ENCODE data around the gene OAT.

The OAT gene

DNA sequence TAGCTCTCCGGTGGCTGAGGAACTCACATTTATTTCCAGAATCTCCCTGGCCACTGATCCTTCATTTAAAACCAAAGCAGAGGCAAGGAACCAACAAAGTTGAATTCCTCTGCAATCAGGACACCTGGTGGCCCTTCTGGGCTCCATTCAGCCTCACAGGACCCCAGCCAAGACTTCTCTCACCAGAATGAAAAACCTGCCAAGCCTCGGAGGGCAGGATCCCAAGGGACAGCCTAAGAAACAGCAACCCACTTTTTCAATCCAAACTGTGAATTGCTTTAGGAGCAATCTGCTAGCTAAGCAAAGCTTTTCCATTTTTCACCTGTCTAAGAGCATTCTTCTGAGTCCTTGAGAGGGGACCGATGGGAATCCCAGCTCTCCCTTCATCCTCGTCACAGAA, 34.6 kb downstream of the OAT start:
- Histone ChIP-seq H3K9me3 (ENCODE audit: control insufficient read depth, low read length) (no peaks in the 10 kb centered on the region), H3K4me3 (ENCODE audit: low read length) (no peak overlapping the region), H3K27me3 (replicated peaks; ENCODE audit: control insufficient read depth, insufficient read depth, low read length) (peaks cover 29% of the 10 kb centered on the region), H3K9ac (ENCODE audit: low read length) (no peak overlapping the region), H3K36me3 (ENCODE audit: control insufficient read depth, insufficient read depth, low read length, severe bottlenecking) (no peaks in the 10 kb centered on the region), H3K4me1 (ENCODE audit: control insufficient read depth, insufficient read depth, low read length) (peaks cover 3% of the 10 kb centered on the region)
- DNase-seq (ENCODE audit: low read depth), result peak; percentile 13

DNA sequence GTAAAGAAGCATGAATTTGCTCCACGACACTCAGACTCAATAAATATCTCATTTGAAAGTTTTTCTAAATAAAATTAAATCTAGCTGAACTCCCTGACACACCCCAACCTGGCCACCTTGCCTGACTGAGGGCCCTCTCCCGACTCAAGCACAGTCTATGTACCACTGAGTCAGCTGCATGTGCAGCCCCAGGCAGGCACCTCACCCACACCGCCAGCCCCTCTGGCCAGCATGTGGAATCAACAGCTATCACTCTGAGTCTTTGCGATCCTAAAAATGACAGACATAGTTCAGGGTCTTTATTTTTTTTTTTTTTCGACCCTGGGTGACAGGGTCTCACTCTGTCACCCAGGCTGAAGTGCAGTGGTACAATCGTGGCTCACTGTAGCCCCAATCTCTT, 35.2 kb downstream of the OAT start:
- Histone ChIP-seq H3K27me3 (replicated peaks; ENCODE audit: control insufficient read depth, insufficient read depth, low read length) (peaks cover 32% of the 10 kb centered on the region), H3K36me3 (ENCODE audit: control insufficient read depth, insufficient read depth, low read length, severe bottlenecking) (no peaks in the 10 kb centered on the region), H3K9ac (ENCODE audit: low read length) (no peak overlapping the region), H3K4me1 (ENCODE audit: control insufficient read depth, insufficient read depth, low read length) (no peaks in the 10 kb centered on the region), H3K4me3 (ENCODE audit: low read length) (no peak overlapping the region), H3K9me3 (ENCODE audit: control insufficient read depth, low read length) (no peaks in the 10 kb centered on the region)
- no peak for DNase-seq (ENCODE audit: low read depth)

DNA sequence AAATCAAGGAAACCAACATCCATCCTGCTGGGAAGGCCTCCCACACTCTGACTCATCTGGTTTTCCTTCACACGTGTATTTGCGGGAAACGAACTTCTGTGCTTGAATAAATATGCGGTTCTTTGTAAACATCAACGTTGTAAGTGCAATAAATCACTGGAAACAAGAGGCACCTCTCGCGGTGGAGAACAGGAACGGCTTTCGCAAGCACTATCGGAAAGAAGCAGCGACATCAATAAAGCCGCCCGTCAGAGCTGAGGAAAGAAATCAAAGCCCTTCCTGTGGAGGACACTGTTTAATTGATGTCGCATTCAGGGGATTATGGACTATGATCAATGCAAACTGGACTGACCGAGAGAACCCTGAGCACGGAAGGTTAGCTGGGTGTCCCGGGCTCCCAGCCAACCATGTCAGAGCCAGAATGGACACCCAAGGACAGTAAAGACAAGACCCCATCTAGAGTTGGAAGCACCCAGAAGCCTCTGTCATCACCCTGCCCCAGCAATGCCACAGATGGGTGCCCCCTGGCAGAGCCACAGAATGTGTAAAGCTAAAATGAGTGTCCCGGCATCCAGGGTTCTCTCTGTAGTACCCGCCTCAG, 37.6 kb downstream of the OAT start:
- no peaks in the 10 kb centered on the region for H3K9me3 ChIP-seq (ENCODE audit: control insufficient read depth, low read length)
- H3K36me3 ChIP-seq (ENCODE audit: control insufficient read depth, insufficient read depth, low read length, severe bottlenecking), result no peaks in the 10 kb centered on the region
- H3K4me1 ChIP-seq (ENCODE audit: control insufficient read depth, insufficient read depth, low read length), result no peaks in the 10 kb centered on the region
- no peak overlapping the region for H3K4me3 ChIP-seq (ENCODE audit: low read length)
- no peak overlapping the region for H3K9ac ChIP-seq (ENCODE audit: low read length)
- H3K27me3 ChIP-seq (replicated peaks; ENCODE audit: control insufficient read depth, insufficient read depth, low read length), result peaks cover 47% of the 10 kb centered on the region
- no peak for DNase-seq (ENCODE audit: low read depth)

DNA sequence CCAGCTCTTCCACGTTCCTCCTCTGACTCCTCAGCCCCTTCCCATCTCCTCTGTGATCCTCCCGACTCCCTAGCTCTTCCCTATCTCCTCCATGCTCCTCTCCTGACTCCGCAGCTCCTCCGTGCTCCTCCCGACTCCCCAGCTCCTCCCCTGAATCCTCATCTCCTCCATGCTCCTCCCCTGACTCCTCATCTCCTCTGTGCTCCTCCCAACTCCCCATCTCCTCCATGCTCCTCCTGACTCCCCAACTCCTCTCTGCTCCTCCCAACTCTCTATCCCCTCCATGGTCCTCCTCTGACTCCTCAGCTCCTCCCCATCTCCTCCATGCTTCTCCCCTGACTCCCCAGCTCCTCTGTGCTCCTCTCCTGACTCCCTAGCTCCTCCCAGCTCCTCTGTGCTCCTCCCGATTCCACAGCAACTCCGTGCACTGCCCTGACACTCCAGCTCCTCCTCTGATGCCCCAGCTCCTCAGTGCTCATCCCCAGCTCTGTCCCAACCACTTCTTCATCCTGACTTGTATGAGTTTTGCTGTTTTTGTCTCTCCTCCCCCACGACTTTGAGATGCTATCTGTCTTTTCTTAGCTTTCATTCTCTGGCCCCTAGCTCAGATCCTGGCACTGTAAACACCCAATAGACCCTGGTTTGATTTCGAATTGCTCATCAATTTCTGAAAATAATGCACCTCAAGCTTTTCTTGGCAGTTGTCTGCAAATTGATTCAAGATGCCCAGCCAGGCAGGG, 38.3 kb downstream of the OAT start:
- Histone ChIP-seq H3K9me3 (ENCODE audit: control insufficient read depth, low read length) (no peaks in the 10 kb centered on the region), H3K4me1 (ENCODE audit: control insufficient read depth, insufficient read depth, low read length) (no peaks in the 10 kb centered on the region), H3K27me3 (replicated peaks; ENCODE audit: control insufficient read depth, insufficient read depth, low read length) (peaks cover 47% of the 10 kb centered on the region), H3K36me3 (ENCODE audit: control insufficient read depth, insufficient read depth, low read length, severe bottlenecking) (no peaks in the 10 kb centered on the region), H3K4me3 (ENCODE audit: low read length) (no peak overlapping the region), H3K9ac (ENCODE audit: low read length) (no peak overlapping the region)
- DNase-seq (ENCODE audit: low read depth), result no peak

DNA sequence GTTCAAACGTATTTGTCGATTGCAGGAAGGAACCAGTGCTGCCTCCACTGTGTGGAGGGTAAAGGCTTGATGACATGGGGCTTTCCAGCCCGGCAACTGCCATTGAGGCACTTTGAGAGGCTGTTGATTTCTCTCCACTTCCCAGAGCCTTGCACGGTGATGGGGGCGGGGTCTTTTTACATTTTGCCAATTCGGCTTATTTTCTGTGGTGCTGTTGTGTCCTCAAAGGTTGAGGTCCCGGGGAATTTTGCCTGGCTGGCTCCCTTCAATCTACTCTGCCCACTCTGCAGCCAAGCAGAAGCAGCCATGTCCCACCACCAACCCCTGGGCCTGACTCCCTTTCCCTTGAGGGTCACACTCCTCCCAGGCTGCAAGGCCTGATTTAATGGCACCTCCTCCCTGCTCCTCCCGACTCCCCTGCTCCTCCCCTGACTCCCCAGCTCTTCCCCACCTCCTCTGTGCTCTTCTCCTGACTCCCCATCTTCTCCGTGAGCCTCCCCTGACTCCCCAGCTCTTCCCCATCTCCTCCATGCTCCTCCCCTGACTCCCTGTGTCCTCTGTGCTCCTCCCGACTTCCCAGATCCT, 39.0 kb downstream of the OAT start:
- H3K9ac ChIP-seq (ENCODE audit: low read length), result no peak overlapping the region
- H3K27me3 ChIP-seq (replicated peaks; ENCODE audit: control insufficient read depth, insufficient read depth, low read length), result peaks cover 48% of the 10 kb centered on the region
- H3K4me1 ChIP-seq (ENCODE audit: control insufficient read depth, insufficient read depth, low read length), result no peaks in the 10 kb centered on the region
- no peaks in the 10 kb centered on the region for H3K9me3 ChIP-seq (ENCODE audit: control insufficient read depth, low read length)
- H3K36me3 ChIP-seq (ENCODE audit: control insufficient read depth, insufficient read depth, low read length, severe bottlenecking), result no peaks in the 10 kb centered on the region
- no peak for DNase-seq (ENCODE audit: low read depth)
- no peak overlapping the region for H3K4me3 ChIP-seq (ENCODE audit: low read length)

DNA sequence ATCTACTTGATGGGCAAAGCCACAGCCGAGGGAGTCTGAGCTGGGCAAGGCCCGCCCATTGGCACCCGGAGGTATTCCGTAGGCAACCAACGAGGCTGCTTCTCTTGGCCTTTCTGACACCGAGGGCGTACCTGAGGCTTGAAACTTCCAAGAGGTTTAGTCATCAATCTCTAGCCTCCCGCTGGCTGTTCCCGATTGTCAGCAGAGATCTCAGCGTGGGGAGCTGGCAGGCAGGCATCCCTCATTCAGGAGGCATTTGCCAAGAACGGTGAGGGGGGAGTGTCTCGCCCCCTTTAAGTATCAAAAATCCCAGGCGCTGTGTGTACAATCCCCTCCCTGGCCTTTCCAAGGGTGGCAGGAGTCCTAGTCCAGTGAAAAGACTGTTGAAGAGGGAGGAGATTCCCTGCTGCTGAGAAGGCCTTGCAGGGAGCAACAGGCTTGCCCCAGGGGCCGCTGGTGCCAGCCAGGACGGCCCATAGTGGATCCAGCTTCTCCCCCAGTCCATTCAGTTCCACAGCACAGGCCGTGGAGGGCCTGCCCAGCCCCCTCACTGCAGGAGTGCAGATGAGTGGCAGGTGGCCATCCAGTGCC, 39.7 kb downstream of the OAT start:
- H3K9ac ChIP-seq (ENCODE audit: low read length), result no peak overlapping the region
- peaks cover 53% of the 10 kb centered on the region for H3K27me3 ChIP-seq (replicated peaks; ENCODE audit: control insufficient read depth, insufficient read depth, low read length)
- no peak overlapping the region for H3K4me3 ChIP-seq (ENCODE audit: low read length)
- H3K9me3 ChIP-seq (ENCODE audit: control insufficient read depth, low read length), result no peaks in the 10 kb centered on the region
- H3K36me3 ChIP-seq (ENCODE audit: control insufficient read depth, insufficient read depth, low read length, severe bottlenecking), result no peaks in the 10 kb centered on the region
- no peaks in the 10 kb centered on the region for H3K4me1 ChIP-seq (ENCODE audit: control insufficient read depth, insufficient read depth, low read length)
- DNase-seq (ENCODE audit: low read depth), result no peak

DNA sequence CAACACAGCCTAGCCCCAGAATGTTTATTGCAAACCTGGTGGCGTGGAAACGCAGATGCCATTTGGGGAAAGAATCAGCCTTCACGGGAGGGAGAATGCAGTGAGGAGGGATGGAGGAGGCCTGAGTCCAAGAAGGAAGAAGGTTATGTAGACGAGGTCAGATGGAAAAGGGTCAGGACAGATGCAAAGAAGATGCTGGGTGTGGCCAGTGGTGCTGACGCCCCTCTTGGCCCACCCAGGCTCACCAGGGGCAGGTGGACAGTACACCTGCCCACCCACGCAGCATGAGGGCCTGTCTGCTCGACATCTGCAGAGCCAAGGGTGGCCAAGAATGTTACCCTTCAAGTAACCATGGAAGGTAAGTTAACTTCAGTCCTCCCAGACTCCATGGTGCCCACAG, 40.5 kb downstream of the OAT start:
- H3K27me3 ChIP-seq (replicated peaks; ENCODE audit: control insufficient read depth, insufficient read depth, low read length), result peaks cover 54% of the 10 kb centered on the region
- DNase-seq (ENCODE audit: low read depth), result no peak
- H3K36me3 ChIP-seq (ENCODE audit: control insufficient read depth, insufficient read depth, low read length, severe bottlenecking), result no peaks in the 10 kb centered on the region
- H3K9me3 ChIP-seq (ENCODE audit: control insufficient read depth, low read length), result no peaks in the 10 kb centered on the region
- no peak overlapping the region for H3K4me3 ChIP-seq (ENCODE audit: low read length)
- H3K4me1 ChIP-seq (ENCODE audit: control insufficient read depth, insufficient read depth, low read length), result no peaks in the 10 kb centered on the region
- no peak overlapping the region for H3K9ac ChIP-seq (ENCODE audit: low read length)

DNA sequence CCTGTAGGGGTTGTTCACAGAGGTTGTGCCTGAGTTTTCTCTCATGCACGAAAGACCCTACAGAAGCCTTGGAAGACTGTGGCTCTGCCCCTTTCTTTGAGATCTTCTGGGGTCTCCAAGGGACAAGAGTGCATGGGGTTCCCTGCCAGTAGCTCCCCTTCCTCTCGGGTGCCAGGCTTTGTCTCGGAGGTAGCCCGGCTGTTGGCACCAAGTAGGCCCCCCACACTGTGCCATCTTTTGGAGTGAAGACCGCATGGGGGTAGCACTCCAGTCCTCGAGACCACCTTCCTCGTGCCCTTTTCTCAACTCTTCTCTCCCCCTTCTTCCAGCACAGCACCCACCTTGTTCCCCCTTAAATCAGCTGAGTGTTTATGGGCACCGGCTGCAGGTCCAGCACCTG, 41.6 kb downstream of the OAT start:
- DNase-seq (ENCODE audit: low read depth), result no peak
- Histone ChIP-seq H3K9ac (ENCODE audit: low read length) (no peak overlapping the region), H3K27me3 (replicated peaks; ENCODE audit: control insufficient read depth, insufficient read depth, low read length) (peaks cover 65% of the 10 kb centered on the region), H3K4me3 (ENCODE audit: low read length) (no peak overlapping the region), H3K36me3 (ENCODE audit: control insufficient read depth, insufficient read depth, low read length, severe bottlenecking) (no peaks in the 10 kb centered on the region), H3K9me3 (ENCODE audit: control insufficient read depth, low read length) (no peaks in the 10 kb centered on the region), H3K4me1 (ENCODE audit: control insufficient read depth, insufficient read depth, low read length) (no peaks in the 10 kb centered on the region)

DNA sequence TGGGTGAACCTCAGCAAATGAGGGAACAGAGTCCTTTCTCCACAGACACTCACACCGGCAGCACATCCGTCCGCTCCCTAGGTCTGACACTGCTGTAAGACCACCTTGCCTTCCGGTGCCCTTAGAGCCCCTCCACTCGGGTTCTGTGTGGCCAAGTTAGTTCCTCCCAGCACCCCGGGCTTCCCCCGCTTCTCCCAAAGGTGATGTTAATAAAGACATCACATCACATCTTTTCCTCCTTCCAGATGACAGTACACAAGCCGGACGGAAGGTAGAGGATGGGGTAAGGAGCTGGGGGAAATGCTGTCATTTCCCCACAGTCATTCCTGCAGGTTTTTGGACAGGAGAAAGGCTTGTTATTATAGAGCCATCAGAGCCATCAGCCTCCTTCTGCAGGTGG, 42.3 kb downstream of the OAT start:
- Histone ChIP-seq H3K4me3 (ENCODE audit: low read length) (no peak overlapping the region), H3K9ac (ENCODE audit: low read length) (no peak overlapping the region), H3K4me1 (ENCODE audit: control insufficient read depth, insufficient read depth, low read length) (no peaks in the 10 kb centered on the region), H3K36me3 (ENCODE audit: control insufficient read depth, insufficient read depth, low read length, severe bottlenecking) (no peaks in the 10 kb centered on the region), H3K27me3 (replicated peaks; ENCODE audit: control insufficient read depth, insufficient read depth, low read length) (peaks cover 69% of the 10 kb centered on the region), H3K9me3 (ENCODE audit: control insufficient read depth, low read length) (peaks cover 7% of the 10 kb centered on the region)
- no peak for DNase-seq (ENCODE audit: low read depth)

DNA sequence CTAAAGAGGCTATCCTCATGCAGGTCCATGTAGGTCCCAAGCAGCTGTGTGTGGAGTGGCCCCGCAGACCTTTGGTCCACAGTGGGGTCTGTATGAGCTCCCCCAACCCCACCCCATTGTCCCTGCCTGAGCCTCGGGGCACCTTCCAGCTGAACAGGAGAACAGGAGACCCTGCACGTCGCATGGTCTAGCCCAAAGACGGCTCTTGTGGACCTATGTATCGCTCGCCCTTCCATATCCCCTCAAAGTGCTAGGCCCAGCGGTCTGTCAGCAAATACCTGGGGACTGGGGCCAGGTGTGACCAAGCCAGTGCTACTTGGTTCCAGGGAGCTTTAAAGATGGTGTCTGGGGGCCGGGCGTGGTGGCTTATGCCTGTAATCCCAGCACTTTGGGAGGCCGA, 43.0 kb downstream of the OAT start:
- Histone ChIP-seq H3K9ac (ENCODE audit: low read length) (no peak overlapping the region), H3K27me3 (replicated peaks; ENCODE audit: control insufficient read depth, insufficient read depth, low read length) (peaks cover 69% of the 10 kb centered on the region), H3K4me1 (ENCODE audit: control insufficient read depth, insufficient read depth, low read length) (no peaks in the 10 kb centered on the region), H3K9me3 (ENCODE audit: control insufficient read depth, low read length) (peaks cover 11% of the 10 kb centered on the region), H3K36me3 (ENCODE audit: control insufficient read depth, insufficient read depth, low read length, severe bottlenecking) (no peaks in the 10 kb centered on the region), H3K4me3 (ENCODE audit: low read length) (no peak overlapping the region)
- no peak for DNase-seq (ENCODE audit: low read depth)

DNA sequence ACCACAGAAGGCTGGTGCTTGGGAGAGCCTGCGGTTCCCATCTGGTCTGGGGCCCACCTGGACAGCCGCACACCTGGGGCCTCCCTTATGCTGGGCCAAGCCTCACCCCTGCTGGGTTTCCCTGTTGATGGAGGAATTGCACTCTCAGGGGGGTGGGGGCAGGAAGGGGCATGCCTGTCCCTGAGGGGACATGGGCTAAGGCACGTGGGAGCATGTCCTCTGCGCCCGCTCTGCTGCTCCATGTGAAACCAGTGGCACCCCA, 43.4 kb downstream of the OAT start:
- H3K27me3 ChIP-seq (replicated peaks; ENCODE audit: control insufficient read depth, insufficient read depth, low read length), result peaks cover 69% of the 10 kb centered on the region

More for the DNA sequence above, 43.4 kb downstream of the OAT start:
- no peak for DNase-seq (ENCODE audit: low read depth)
- Histone ChIP-seq H3K9me3 (ENCODE audit: control insufficient read depth, low read length) (peaks cover 11% of the 10 kb centered on the region), H3K36me3 (ENCODE audit: control insufficient read depth, insufficient read depth, low read length, severe bottlenecking) (no peaks in the 10 kb centered on the region), H3K4me1 (ENCODE audit: control insufficient read depth, insufficient read depth, low read length) (no peaks in the 10 kb centered on the region), H3K9ac (ENCODE audit: low read length) (no peak overlapping the region), H3K4me3 (ENCODE audit: low read length) (no peak overlapping the region)
